Mesenteric fat pad (tissue), 1 donor: Measurements from ENCODE around the gene TMEM143. TPM values are rescaled to one million over a fixed set of nuclear protein-coding genes. Genes with fewer than 3 reads are reported as not detected.
"Not testable (repeated sequence)": the region's sequence is repeated elsewhere in the genome, so short reads cannot be mapped to it uniquely, and the experiment has no call there.

ENCODE experiments used
- DNase-seq: peaks from one replicate; pipeline ENCODE4 v3.0.0-alpha.2; 2020; ENCODE audit warnings: low spot score
- total RNA-seq: library from RNA; stranded (reverse); fragmentation: NEBNext Ultra II Directional; extraction: Animal tissue kit (Norgen Biotek cat#: 25700); gene quantifications from one replicate; pipeline ENCODE4 v1.2.1, GENCODE V29; 2021
- donor health status: DM: yes; HTN: yes; CAD: no.

Gene TMEM143
- total RNA-seq, 1 donor from 2014 or later, result 5.8 TPM

GRCh38 chr19:48296963-48297734 lies 66.6 kb downstream of the TMEM143 start:
- DNase-seq, result no peak

GRCh38 chr19:48295458-48295857 lies 68.3 kb downstream of the TMEM143 start:
- DNase-seq, result no peak

- DNase-seq, result no peak
Observed at GRCh38 chr19:48292798-48293197, 70.9 kb downstream of the TMEM143 start.

- not testable (repeated sequence) for DNase-seq
Observed at GRCh38 chr19:48291489-48291815, 72.3 kb downstream of the TMEM143 start.

GRCh38 chr19:48290771-48291488 lies 72.8 kb downstream of the TMEM143 start:
- peak; percentile 93 for DNase-seq

GRCh38 chr19:48290401-48290770 lies 73.4 kb downstream of the TMEM143 start:
- no peak for DNase-seq

GRCh38 chr19:48287748-48288147 lies 76.0 kb downstream of the TMEM143 start:
- DNase-seq, result no peak

GRCh38 chr19:48284896-48285295 lies 78.8 kb downstream of the TMEM143 start:
- DNase-seq, result no peak

GRCh38 chr19:48283908-48284307 lies 79.8 kb downstream of the TMEM143 start:
- no peak for DNase-seq

Other genes with a start within 250 kb of the TMEM143 start
- 4.7 TPM for gene LIG1, start 193.6 kb downstream of the TMEM143 start, total RNA-seq
- gene ZSWIM9, start 193.3 kb downstream of the TMEM143 start, total RNA-seq, result 5.3 TPM
- gene CARD8, start 108.0 kb downstream of the TMEM143 start, total RNA-seq, result 57.6 TPM
- gene ZNF114, start 93.9 kb downstream of the TMEM143 start, total RNA-seq, result 0.87 TPM
- gene EMP3, start 38.4 kb downstream of the TMEM143 start, total RNA-seq, result 91.4 TPM
- gene SYNGR4, start 427 bp upstream of the TMEM143 start, total RNA-seq, result not detected
- gene KDELR1, start 27.6 kb upstream of the TMEM143 start, total RNA-seq, result 113 TPM
- 0.48 TPM for gene GRIN2D, start 29.7 kb upstream of the TMEM143 start, total RNA-seq
- 39.0 TPM for gene GRWD1, start 82.0 kb upstream of the TMEM143 start, total RNA-seq
- gene KCNJ14, start 91.6 kb upstream of the TMEM143 start, total RNA-seq, result 1.0 TPM
- gene CYTH2, start 105.4 kb upstream of the TMEM143 start, total RNA-seq, result 34.9 TPM
- gene LMTK3, start 147.9 kb upstream of the TMEM143 start, total RNA-seq, result 0.45 TPM
- 0.48 TPM for gene SULT2B1, start 188.2 kb upstream of the TMEM143 start, total RNA-seq
- gene SPACA4, start 242.8 kb upstream of the TMEM143 start, total RNA-seq, result not detected